Astrocyte (in vitro differentiated cells and primary cell): Measurements from ENCODE around the gene HSPH1. TPM values are rescaled to one million over a fixed set of nuclear protein-coding genes. Genes with fewer than 3 reads are reported as not detected.

ENCODE experiments used
- DNase-seq: peaks from one replicate; pipeline ENCODE4 v3.0.0-alpha.2; 2010; ENCODE audit warnings: low read depth
- FAIRE-seq: peaks from 2 replicates; lab custom pipeline; 2011; peaks lifted over from hg19 to GRCh38; lab: Jason Lieb, UNC
- H2AFZ ChIP-seq: 2 replicates; pipeline ENCODE4 v1.6.0; 2012; ENCODE audit warnings: low read depth, low read length, inconsistent platforms
- H3K27ac ChIP-seq: 2 replicates; pipeline ENCODE4 v1.5.1; 2011; ENCODE audit warnings: low read depth, low read length, inconsistent platforms
- H3K27me3 ChIP-seq: 2 replicates; pipeline ENCODE4 v1.6.0; 2011; ENCODE audit warnings: low read length, inconsistent platforms; ENCODE audit not compliant: insufficient read depth
- H3K36me3 ChIP-seq: 2 replicates; pipeline ENCODE4 v1.5.1; 2011; ENCODE audit warnings: low read length, inconsistent platforms; ENCODE audit not compliant: insufficient read depth
- H3K4me1 ChIP-seq: 2 replicates; pipeline ENCODE4 v1.5.1; 2011; ENCODE audit warnings: low read length, inconsistent platforms; ENCODE audit not compliant: insufficient read depth
- H3K4me2 ChIP-seq: 2 replicates; pipeline ENCODE4 v1.6.0; 2012; ENCODE audit warnings: low read length, inconsistent platforms
- H3K4me3 ChIP-seq: 2 replicates; pipeline ENCODE4 v1.5.1; 2011; ENCODE audit warnings: low read depth, mild to moderate bottlenecking, low read length, inconsistent platforms; ENCODE audit not compliant: insufficient read depth
- H3K79me2 ChIP-seq: 2 replicates; pipeline ENCODE4 v1.6.0; 2012; ENCODE audit warnings: mild to moderate bottlenecking, low read length, inconsistent platforms; ENCODE audit not compliant: insufficient read depth
- H3K9ac ChIP-seq: 2 replicates; pipeline ENCODE4 v1.6.0; 2012; ENCODE audit warnings: mild to moderate bottlenecking, low read length, inconsistent platforms
- H3K9me3 ChIP-seq: 2 replicates; pipeline ENCODE4 v1.5.1; 2012; ENCODE audit warnings: low read depth, mild to moderate bottlenecking, low read length, inconsistent platforms; ENCODE audit not compliant: insufficient read depth
- H4K20me1 ChIP-seq: 2 replicates; pipeline ENCODE4 v1.6.0; 2012; ENCODE audit warnings: low read length, inconsistent platforms; ENCODE audit not compliant: insufficient read depth
- H3K27ac Mint-ChIP-seq: one replicate; pipeline ENCODE4 v1.8.0; 2021; ENCODE audit warnings: mild to moderate bottlenecking, mixed read lengths; ENCODE audit not compliant: unreplicated experiment
- H3K27me3 Mint-ChIP-seq: one replicate; pipeline ENCODE4 v1.8.0; 2021; ENCODE audit warnings: low read depth, mixed read lengths; ENCODE audit not compliant: unreplicated experiment
- H3K36me3 Mint-ChIP-seq: one replicate; pipeline ENCODE4 v1.8.0; 2021; ENCODE audit warnings: low read depth, mixed read lengths; ENCODE audit not compliant: unreplicated experiment
- H3K4me1 Mint-ChIP-seq: one replicate; pipeline ENCODE4 v1.8.0; 2021; ENCODE audit warnings: low read depth, mixed read lengths; ENCODE audit not compliant: unreplicated experiment
- H3K4me3 Mint-ChIP-seq: one replicate; pipeline ENCODE4 v1.8.0; 2021; ENCODE audit warnings: mild to moderate bottlenecking, moderate library complexity, mixed read lengths; ENCODE audit not compliant: unreplicated experiment
- H3K9me3 Mint-ChIP-seq: one replicate; pipeline ENCODE4 v1.8.0; 2021; ENCODE audit warnings: mild to moderate bottlenecking, mixed read lengths; ENCODE audit not compliant: unreplicated experiment
- CTCF ChIP-seq: IDR thresholded peaks from 2 replicates; pipeline ENCODE4 v1.5.1; 2011; ENCODE audit warnings: low read depth, mild to moderate bottlenecking, inconsistent platforms, low read length, moderate library complexity; ENCODE audit not compliant: insufficient read depth
- EZH2 ChIP-seq: IDR thresholded peaks from 2 replicates; pipeline ENCODE4 v1.6.1; 2012; ENCODE audit warnings: mild to moderate bottlenecking, low read length, inconsistent platforms; ENCODE audit not compliant: insufficient read depth
- total RNA-seq: library from RNA; stranded (reverse); gene quantifications from 2 replicates; pipeline ENCODE4 v1.2.1, GENCODE V29; 2021

HSPH1 gene
- total RNA-seq, 1 donor from 2014 or later, result 145 TPM

GRCh38 chr13:31167490-31167889 lies 5.8 kb upstream of the HSPH1 start:
- Histone ChIP-seq H4K20me1 (no peaks in the 10 kb centered on the region), H3K27ac (no peak overlapping the region), H3K4me3 (no peak overlapping the region), H3K27me3 (no peaks in the 10 kb centered on the region), H3K36me3 (no peaks in the 10 kb centered on the region), H3K79me2 (no peaks in the 10 kb centered on the region), H3K9ac (no peak overlapping the region), H2AFZ (no peak overlapping the region), H3K4me2 (no peak overlapping the region), H3K9me3 (no peaks in the 10 kb centered on the region), H3K4me1 (peaks cover 11% of the 10 kb centered on the region)
- Mint-ChIP-seq H3K27me3 (no peaks in the 10 kb centered on the region), H3K36me3 (no peaks in the 10 kb centered on the region), H3K27ac (no peak overlapping the region), H3K4me1 (peaks cover 25% of the 10 kb centered on the region), H3K4me3 (no peak overlapping the region), H3K9me3 (no peaks in the 10 kb centered on the region)
- DNase-seq (no peak), FAIRE-seq (no peak)
- TF ChIP-seq CTCF (no peak), EZH2 (no peak)

- Histone ChIP-seq H2AFZ (no peak overlapping the region), H3K4me3 (no peak overlapping the region), H4K20me1 (no peaks in the 10 kb centered on the region), H3K4me2 (no peak overlapping the region), H3K9me3 (no peaks in the 10 kb centered on the region), H3K4me1 (peaks cover 5% of the 10 kb centered on the region), H3K79me2 (peaks cover 1% of the 10 kb centered on the region), H3K36me3 (no peaks in the 10 kb centered on the region), H3K9ac (no peak overlapping the region), H3K27me3 (no peaks in the 10 kb centered on the region), H3K27ac (no peak overlapping the region)
- Mint-ChIP-seq H3K4me3 (no peak overlapping the region), H3K27ac (no peak overlapping the region), H3K9me3 (no peaks in the 10 kb centered on the region), H3K4me1 (peaks cover 20% of the 10 kb centered on the region), H3K27me3 (no peaks in the 10 kb centered on the region), H3K36me3 (no peaks in the 10 kb centered on the region)
- DNase-seq, result no peak
- TF ChIP-seq EZH2 (no peak), CTCF (no peak)
- no peak for FAIRE-seq
Measured at GRCh38 chr13:31166591-31166990, 4.9 kb upstream of the HSPH1 start.

GRCh38 chr13:31162151-31163008 lies 676 bp upstream of the HSPH1 start:
- Histone ChIP-seq H3K4me1 (peaks cover 5% of the 10 kb centered on the region), H3K9me3 (no peaks in the 10 kb centered on the region), H3K4me3 (peak overlapping the region; percentile 91), H4K20me1 (peaks cover 16% of the 10 kb centered on the region), H3K4me2 (peak overlapping the region; percentile 88), H3K9ac (peak overlapping the region; percentile 94), H3K27me3 (no peaks in the 10 kb centered on the region), H3K36me3 (no peaks in the 10 kb centered on the region), H3K27ac (peak overlapping the region; percentile 93), H2AFZ (peak overlapping the region; percentile 94), H3K79me2 (peaks cover 43% of the 10 kb centered on the region)
- Mint-ChIP-seq H3K4me1 (peaks cover 17% of the 10 kb centered on the region), H3K27me3 (no peaks in the 10 kb centered on the region), H3K9me3 (no peaks in the 10 kb centered on the region), H3K27ac (peak overlapping the region; percentile 98), H3K4me3 (peak overlapping the region; percentile 92), H3K36me3 (no peaks in the 10 kb centered on the region)
- TF ChIP-seq CTCF (no peak), EZH2 (no peak)
- FAIRE-seq, result peak; percentile 13
- DNase-seq, result peak; percentile 98
